Left ventricle myocardium inferior (tissue), 1 donor: ENCODE results near the gene RBCK1. TPM values are rescaled to one million over a fixed set of nuclear protein-coding genes. Genes with fewer than 3 reads are reported as not detected.
A peak's percentile ranks its signal among the peaks of the same experiment; 100 is the strongest.

Source experiments
- DNase-seq: peaks from one replicate; pipeline ENCODE4 v3.0.0-alpha.2; 2020
- H3K27ac ChIP-seq: fragments of 200-600 bp; replicated peaks from 2 replicates; pipeline ENCODE4 v1.8.0; 2021
- H3K27me3 ChIP-seq: fragments of 200-600 bp; 2 replicates; pipeline ENCODE4 v1.8.0; 2021; ENCODE audit warnings: low read depth
- H3K36me3 ChIP-seq: fragments of 200-600 bp; 2 replicates; pipeline ENCODE4 v1.8.0; 2021
- H3K4me1 ChIP-seq: fragments of 200-600 bp; 2 replicates; pipeline ENCODE4 v1.8.0; 2021
- H3K4me3 ChIP-seq: fragments of 200-600 bp; 2 replicates; pipeline ENCODE4 v1.8.0; 2021; ENCODE audit warnings: mild to moderate bottlenecking, moderate library complexity
- H3K9me3 ChIP-seq: fragments of 200-600 bp; replicated peaks from 2 replicates; pipeline ENCODE4 v1.8.0; 2021
- intact Hi-C: fragments of 100-400 bp; cut with micrococcal nuclease; formaldehyde crosslinking; loops from one replicate; pipeline ENCODE4 v1.11.0; 2022
- total RNA-seq: library from RNA; stranded (reverse); fragmentation: NEBNext Ultra II Directional; extraction: Animal tissue kit (Norgen Biotek cat#: 25700); gene quantifications from one replicate; pipeline ENCODE4 v1.2.1, GENCODE V29; 2021
- TF ChIP-seq, protein P1 (sequence below): fragments of 200-600 bp; IDR thresholded peaks from 2 replicates; pipeline ENCODE4 v1.8.0; 2021; ENCODE audit warnings: antibody characterized with exemption, mild to moderate bottlenecking, borderline replicate concordance
- donor health status: DM: no; HTN: yes; CAD: no; lungs with severe emphysema.

The RBCK1 gene
- total RNA-seq, 1 donor from 2014 or later: 49.7 TPM

DNA sequence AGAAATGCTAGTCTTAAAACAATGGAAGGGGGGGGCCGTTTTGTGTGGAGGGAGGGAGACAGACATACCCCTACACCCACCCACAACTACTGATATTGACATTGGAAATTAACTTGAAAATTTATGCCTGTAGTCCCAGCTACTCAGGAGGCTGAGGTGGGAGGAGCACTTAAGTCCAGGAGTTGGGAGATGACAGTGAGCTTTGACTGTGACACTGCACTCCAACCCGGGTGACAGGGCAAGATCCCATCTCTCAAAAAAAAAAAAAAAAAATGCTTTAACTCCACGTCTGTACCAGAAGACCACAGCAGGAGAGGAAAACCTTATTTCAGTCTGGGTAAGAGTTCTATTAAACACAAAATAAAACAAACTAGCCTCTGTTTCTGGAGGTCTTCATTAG is 52.1 kb downstream of the RBCK1 start:
- Histone ChIP-seq H3K27me3 (no peaks in the 10 kb centered on the region), H3K27ac (peak overlapping the region; percentile 95), H3K36me3 (no peaks in the 10 kb centered on the region), H3K4me3 (peak overlapping the region; percentile 79), H3K9me3 (no peaks in the 10 kb centered on the region), H3K4me1 (peaks cover 56% of the 10 kb centered on the region)
- intact Hi-C loops: no loop called here
- TF ChIP-seq, protein P1, sequence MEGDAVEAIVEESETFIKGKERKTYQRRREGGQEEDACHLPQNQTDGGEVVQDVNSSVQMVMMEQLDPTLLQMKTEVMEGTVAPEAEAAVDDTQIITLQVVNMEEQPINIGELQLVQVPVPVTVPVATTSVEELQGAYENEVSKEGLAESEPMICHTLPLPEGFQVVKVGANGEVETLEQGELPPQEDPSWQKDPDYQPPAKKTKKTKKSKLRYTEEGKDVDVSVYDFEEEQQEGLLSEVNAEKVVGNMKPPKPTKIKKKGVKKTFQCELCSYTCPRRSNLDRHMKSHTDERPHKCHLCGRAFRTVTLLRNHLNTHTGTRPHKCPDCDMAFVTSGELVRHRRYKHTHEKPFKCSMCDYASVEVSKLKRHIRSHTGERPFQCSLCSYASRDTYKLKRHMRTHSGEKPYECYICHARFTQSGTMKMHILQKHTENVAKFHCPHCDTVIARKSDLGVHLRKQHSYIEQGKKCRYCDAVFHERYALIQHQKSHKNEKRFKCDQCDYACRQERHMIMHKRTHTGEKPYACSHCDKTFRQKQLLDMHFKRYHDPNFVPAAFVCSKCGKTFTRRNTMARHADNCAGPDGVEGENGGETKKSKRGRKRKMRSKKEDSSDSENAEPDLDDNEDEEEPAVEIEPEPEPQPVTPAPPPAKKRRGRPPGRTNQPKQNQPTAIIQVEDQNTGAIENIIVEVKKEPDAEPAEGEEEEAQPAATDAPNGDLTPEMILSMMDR: no peak
- no peak for DNase-seq

DNA sequence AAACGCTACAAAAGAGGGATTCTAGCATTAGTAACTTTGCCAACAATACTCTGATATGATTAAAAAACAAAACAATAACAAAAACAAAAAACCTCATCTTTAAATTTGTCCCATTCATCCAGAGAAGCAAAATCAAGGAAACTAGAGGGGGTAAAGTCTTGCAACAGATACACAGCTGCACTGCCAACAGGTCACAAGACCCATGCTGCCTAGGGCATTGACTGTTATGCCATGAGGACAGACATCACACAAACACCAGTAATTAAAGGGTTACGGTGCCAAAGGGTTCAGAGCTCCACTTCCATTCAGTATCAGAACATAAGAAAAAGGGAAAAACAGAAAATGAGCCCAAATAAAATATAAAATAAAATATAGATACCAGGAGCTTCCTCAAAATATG is 52.6 kb downstream of the RBCK1 start:
- Histone ChIP-seq H3K4me1 (peaks cover 56% of the 10 kb centered on the region), H3K27ac (peak overlapping the region; percentile 95)
- TF ChIP-seq, protein P1: no peak

DNA sequence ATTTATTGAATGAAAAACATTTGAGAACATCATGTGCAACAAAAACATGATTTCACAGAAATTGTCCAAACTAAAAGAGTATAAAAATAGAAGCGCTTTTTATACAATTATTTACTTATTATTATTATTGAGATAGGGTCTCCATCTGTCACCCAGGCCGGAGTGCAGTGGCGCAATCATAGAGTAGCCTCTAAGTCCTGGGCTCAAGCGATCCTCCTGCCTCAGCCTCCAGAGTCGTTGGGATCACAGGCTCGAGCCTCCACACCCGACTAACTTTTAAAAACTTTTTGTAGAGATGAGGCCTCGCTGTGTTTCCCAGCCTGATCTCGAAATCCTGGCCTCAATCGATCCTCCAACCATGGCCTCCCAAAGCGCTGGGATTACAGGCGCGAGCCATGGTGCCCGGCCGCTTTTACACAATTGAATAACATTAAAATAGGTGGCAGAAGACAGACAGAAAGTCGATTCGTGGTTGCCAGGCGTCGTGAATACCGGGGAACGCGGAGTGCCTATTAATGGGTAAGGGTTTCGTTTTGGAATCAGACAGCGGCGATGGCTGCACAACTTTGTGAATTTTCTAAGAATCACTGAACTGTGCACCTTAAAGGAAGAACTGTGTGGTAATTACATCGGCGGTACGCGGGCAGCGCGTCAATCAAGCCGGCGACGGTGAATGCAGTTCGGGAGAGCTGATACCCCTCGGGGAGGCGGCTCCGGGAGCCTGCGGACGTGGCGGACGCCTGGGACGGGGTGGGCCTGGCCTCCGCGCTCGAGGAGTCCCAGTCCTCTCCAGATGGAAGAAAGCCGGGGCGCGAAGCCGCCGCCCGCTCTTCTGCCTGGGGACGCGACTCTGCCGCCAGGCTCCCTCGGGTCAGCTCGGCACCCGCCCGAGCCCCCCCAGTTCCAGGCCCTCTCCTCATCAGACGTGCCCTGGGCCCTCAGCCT is 53.4 kb downstream of the RBCK1 start:
- H3K27ac ChIP-seq: peak overlapping the region; percentile 95
- peak; percentile 48 for DNase-seq
- intact Hi-C loops: no loop called here
- H3K4me1 ChIP-seq: peaks cover 56% of the 10 kb centered on the region
- TF ChIP-seq, protein P1: no peak
- no peaks in the 10 kb centered on the region for H3K27me3 ChIP-seq
- peak overlapping the region; percentile 79 for H3K4me3 ChIP-seq
- no peaks in the 10 kb centered on the region for H3K9me3 ChIP-seq
- H3K36me3 ChIP-seq: no peaks in the 10 kb centered on the region

More for the DNA sequence above, 52.6 kb downstream of the RBCK1 start:
- Histone ChIP-seq H3K9me3 (no peaks in the 10 kb centered on the region), H3K27me3 (no peaks in the 10 kb centered on the region), H3K4me3 (peak overlapping the region; percentile 79), H3K36me3 (no peaks in the 10 kb centered on the region)
- intact Hi-C loops: no loop called here
- DNase-seq: no peak

DNA sequence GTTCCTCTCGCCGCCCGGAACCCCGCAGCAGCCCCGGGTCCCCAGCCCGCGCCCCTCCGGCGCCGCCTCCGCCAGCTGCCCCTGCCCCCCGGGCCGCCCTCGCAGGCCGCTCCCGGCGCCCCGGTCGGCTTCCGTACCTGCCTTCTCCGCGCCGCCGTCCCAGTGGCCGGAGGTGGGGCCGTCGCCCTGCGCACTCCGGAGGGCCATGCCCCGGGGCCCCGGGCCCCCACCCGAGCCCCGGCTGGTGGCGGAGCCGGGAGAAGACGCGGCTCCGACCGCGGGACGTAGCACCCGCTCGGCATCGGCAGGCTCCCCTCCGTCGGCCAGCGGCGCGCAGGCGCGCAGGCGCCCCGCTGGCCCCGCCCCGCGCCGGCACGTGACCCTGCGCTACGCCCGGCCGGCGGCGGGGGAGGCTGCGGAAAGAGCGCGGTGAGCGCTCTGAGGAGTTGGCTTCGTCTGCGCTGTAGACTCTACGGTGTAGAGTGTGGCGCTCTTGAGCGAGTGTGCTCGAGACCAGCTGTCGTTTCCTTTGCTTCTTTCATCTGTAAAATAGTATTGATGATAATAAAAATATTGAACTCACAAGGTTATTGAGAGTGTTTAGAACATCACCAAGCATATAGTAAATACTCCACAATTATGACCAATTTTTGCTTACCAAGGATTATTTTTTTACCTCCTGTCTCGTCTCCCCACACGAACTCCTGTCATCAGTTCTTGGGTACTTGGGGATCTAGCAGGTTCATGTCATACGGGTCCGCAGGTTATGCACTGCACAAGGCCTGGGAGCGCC is 54.3 kb downstream of the RBCK1 start, which contains the start of gene TBC1D20:
TBC1D20 (minus strand) TSS at position 335 of the 793 bp plus-strand sequence; CDS start at position 207, 128 bp downstream.
- DNase-seq: peak; percentile 84
- intact Hi-C loops: no loop called here
- Histone ChIP-seq H3K27ac (peak within 1 kb of the TSS; percentile 95), H3K9me3 (no peaks in the 10 kb centered on the region), H3K27me3 (no peaks in the 10 kb centered on the region), H3K4me1 (peaks cover 53% of the 10 kb centered on the region), H3K4me3 (peak within 1 kb of the TSS; percentile 79), H3K36me3 (no peaks in the 10 kb centered on the region)
- TF ChIP-seq, protein P1: peak; percentile 15

DNA sequence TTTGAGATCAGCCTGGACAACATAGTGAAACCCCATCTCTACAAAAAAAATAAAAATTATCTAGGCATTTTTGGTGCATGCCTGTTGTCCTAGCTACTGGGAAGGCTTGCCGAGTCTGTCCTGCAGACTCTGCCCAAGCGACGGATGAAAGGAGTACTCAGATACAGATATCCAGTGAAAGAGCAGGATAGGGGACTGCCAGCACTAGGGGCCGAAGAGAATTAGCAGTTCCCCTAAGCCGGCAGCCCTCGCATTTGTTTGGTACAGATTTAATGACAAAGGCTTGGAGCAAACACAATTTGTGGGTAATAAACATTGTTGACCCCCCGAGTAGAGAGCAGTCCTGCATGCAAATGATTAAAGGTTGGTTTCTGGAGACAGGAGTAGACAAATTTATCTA is 59.7 kb downstream of the RBCK1 start:
- no peak for DNase-seq
- Histone ChIP-seq H3K36me3 (no peaks in the 10 kb centered on the region), H3K27me3 (peaks cover 10% of the 10 kb centered on the region), H3K4me3 (no peak overlapping the region), H3K4me1 (peaks cover 5% of the 10 kb centered on the region), H3K9me3 (peaks cover 4% of the 10 kb centered on the region), H3K27ac (no peak overlapping the region)
- intact Hi-C loops: no loop called here
- TF ChIP-seq, protein P1: no peak
